ENCODE measurements around the gene PAFAH2. TPM values are rescaled to one million over a fixed set of nuclear protein-coding genes. Genes with fewer than 3 reads are reported as not detected.

Gene PAFAH2
- total and polyA plus RNA-seq, 11 donors: 5.8 to 18.6 (median 9.2) TPM

DNA sequence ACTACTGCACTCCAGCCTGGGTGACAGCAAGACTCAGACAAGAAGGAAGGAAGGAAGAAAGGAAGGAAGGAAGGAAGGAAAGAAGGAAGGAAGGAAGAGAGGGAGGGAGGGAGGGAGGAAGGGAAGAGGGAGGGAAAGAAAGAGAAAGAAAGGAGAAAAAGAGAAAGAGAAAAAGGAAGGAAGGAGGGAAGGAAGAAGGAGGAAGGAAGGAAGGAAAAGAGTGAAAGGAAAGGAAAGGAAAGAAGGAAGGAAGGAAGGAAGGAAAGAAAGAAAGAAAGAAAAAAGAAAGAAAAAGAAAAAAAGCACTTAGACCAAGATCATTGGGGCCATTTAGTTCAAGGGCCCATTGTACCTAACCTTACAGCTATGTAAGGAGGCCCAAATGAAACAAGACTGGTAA, 42.3 kb downstream of the PAFAH2 start:
- ATAC-seq (no peak), DNase-seq (no peak)
- H3K27me3 ChIP-seq: no peaks in the 10 kb centered on the region
- peaks cover 0 to 32% (median 25%) of the 10 kb centered on the region in 9 donors for H3K36me3 ChIP-seq
- H3K4me3 ChIP-seq: no peak overlapping the region
- H3K27ac ChIP-seq: no peak overlapping the region
- intact Hi-C loops (cut with DNase I): no loop called here
- no peaks in the 10 kb centered on the region for H3K9me3 ChIP-seq
- H3K4me1 ChIP-seq: peaks cover 0 to 7% (median 0%) of the 10 kb centered on the region in 12 donors
- no peak for TF ChIP-seq POLR2A (IDR thresholded peaks at IDR 0.05)
- TF ChIP-seq, protein P1, sequence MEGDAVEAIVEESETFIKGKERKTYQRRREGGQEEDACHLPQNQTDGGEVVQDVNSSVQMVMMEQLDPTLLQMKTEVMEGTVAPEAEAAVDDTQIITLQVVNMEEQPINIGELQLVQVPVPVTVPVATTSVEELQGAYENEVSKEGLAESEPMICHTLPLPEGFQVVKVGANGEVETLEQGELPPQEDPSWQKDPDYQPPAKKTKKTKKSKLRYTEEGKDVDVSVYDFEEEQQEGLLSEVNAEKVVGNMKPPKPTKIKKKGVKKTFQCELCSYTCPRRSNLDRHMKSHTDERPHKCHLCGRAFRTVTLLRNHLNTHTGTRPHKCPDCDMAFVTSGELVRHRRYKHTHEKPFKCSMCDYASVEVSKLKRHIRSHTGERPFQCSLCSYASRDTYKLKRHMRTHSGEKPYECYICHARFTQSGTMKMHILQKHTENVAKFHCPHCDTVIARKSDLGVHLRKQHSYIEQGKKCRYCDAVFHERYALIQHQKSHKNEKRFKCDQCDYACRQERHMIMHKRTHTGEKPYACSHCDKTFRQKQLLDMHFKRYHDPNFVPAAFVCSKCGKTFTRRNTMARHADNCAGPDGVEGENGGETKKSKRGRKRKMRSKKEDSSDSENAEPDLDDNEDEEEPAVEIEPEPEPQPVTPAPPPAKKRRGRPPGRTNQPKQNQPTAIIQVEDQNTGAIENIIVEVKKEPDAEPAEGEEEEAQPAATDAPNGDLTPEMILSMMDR (IDR thresholded peaks at IDR 0.05): no peak

DNA sequence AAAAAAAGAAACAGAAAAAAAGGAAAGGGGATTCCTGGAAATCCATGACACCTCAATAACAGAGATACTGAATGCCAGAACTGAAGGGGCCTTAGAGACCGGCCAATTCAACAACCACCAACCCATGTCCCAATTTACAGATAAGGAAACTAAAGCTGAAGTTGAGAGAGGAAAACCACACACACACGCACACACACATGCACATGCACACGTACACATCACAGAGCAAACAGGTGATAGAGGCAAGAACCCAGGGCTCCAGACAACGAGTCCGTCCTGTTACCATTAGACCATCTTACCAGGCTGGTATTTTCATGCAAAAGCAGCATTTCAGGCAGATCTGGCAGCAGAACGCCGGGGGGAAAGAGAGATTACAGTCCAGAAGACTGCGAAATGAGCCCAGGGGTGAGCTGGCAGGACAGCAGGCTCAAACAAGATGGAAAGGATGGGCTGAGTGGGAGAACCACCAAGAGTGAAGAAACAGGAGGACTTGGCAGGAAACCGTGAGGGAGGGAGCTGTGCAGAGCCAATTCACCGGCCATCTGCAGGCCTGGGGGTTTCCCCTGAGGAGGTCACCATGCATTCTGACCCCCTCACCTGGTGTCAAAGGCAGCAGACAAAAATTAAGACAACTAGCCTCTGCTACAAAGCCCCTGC, 43.5 kb downstream of the PAFAH2 start:
- H3K4me3 ChIP-seq: no peak overlapping the region
- DNase-seq (no peak), ATAC-seq (no peak)
- WGBS, 4 donors: 78 to 85% (median 83%) methylated on average over 10 of the region's 10 CpGs
- H3K4me1 ChIP-seq: peaks cover 0 to 7% (median 0%) of the 10 kb centered on the region in 12 donors
- no peak overlapping the region for H3K27ac ChIP-seq
- H3K36me3 ChIP-seq: peaks cover 0 to 21% (median 14%) of the 10 kb centered on the region in 9 donors
- intact Hi-C loops (cut with DNase I): no loop called here
- no peaks in the 10 kb centered on the region for H3K27me3 ChIP-seq
- H3K9me3 ChIP-seq: no peaks in the 10 kb centered on the region
- TF ChIP-seq POLR2A (IDR thresholded peaks at IDR 0.05): no peak
- TF ChIP-seq, protein P1 (IDR thresholded peaks at IDR 0.05): no peak

DNA sequence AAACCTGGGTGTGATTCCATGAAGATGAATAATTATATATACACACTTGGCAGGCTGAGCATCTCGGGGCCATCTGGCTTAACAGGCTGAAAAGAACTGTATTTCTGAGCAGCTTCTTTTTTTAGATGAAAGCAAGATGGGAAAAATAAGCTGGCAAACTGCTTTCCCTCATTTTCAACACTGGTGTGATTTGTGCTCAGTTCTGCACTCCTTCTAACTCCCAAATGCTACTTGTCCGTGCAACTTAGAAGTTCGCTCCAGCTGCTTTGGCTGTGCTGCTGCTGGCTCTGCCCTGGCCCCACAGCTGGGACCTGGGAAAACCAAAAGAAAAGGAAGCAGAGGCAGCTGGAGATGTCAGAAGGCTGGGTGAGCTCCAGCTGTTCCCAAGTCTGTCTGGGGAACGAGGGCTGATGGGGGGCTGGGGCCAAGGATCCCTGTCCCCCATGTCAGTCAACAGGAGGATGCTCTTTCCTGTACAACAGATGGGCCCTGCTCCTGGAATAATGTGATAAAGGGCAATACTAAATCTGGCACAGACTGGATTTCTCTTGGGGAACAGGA, 44.9 kb downstream of the PAFAH2 start:
- intact Hi-C loops (cut with DNase I): loop anchor here in 1 of 10 donors (1.0 kb wide), 1 partner anchor 32 kb away; no protein-coding TSS in a partner anchor
- no peak overlapping the region for H3K27ac ChIP-seq
- 59 to 74% (median 63%) methylated on average over 4 of the region's 4 CpGs for WGBS, 4 donors
- no peak for TF ChIP-seq POLR2A (IDR thresholded peaks at IDR 0.05)
- TF ChIP-seq, protein P1 (IDR thresholded peaks at IDR 0.05): no peak
- H3K27me3 ChIP-seq: no peaks in the 10 kb centered on the region
- no peak overlapping the region for H3K4me3 ChIP-seq
- peaks cover 0 to 6% (median 0%) of the 10 kb centered on the region in 9 donors for H3K36me3 ChIP-seq
- peak; percentile 58 to 74 (median 66) for DNase-seq
- peaks cover 0 to 7% (median 0%) of the 10 kb centered on the region in 12 donors for H3K4me1 ChIP-seq
- H3K9me3 ChIP-seq: no peaks in the 10 kb centered on the region
- peak; percentile 79 to 91 (median 90) for ATAC-seq

GRCh38 chr1:25948641-25949040, 49.2 kb downstream of the PAFAH2 start:
- WGBS, 4 donors: 88 to 95% (median 90%) methylated on average over 4 of the region's 4 CpGs
- intact Hi-C loops (cut with DNase I): no loop called here
- H3K27me3 ChIP-seq: no peaks in the 10 kb centered on the region
- TF ChIP-seq, protein P1 (IDR thresholded peaks at IDR 0.05): no peak
- TF ChIP-seq POLR2A (IDR thresholded peaks at IDR 0.05): no peak
- peaks cover 0 to 7% (median 0%) of the 10 kb centered on the region in 12 donors for H3K4me1 ChIP-seq
- no peak for ATAC-seq
- H3K27ac ChIP-seq: no peak overlapping the region
- H3K9me3 ChIP-seq: peaks cover 0 to 6% (median 0%) of the 10 kb centered on the region in 12 donors
- H3K36me3 ChIP-seq: no peaks in the 10 kb centered on the region
- H3K4me3 ChIP-seq: no peak overlapping the region
- DNase-seq: no peak

All from heart left ventricle (tissue), 16 donors.